GM12878 (cell line): ENCODE data around the gene LYPLA2. TPM values are rescaled to one million over a fixed set of nuclear protein-coding genes. Genes with fewer than 3 reads are reported as not detected.
A peak's percentile ranks its signal among the peaks of the same experiment; 100 is the strongest.

ENCODE experiments used
- ATAC-seq: fragments of 200-7000 bp; cut with Tn5 transposase; 3 replicates; pipeline ENCODE4 v1.9.1; 2020; ENCODE audit warnings: mild to moderate bottlenecking, moderate library complexity
- BruUV-seq: library from RNA; stranded (reverse); fragments of 400-500 nt; replicated peaks from 2 replicates; lab custom pipeline; 2021; lab: Mats Ljungman, UMichigan
- CTCF ChIA-PET: fragments of 300-600 bp; sonication (Branson Sonifier 250); formaldehyde crosslinking; extraction: SDS; loops from one replicate; lab custom pipeline; 2021; ENCODE audit warnings: inconsistent platforms; lab: Yijun Ruan, JAX
- POLR2A ChIA-PET: fragments of 350-600 bp; formaldehyde crosslinking; extraction: SDS; loops from one replicate; lab custom pipeline; 2021; ENCODE audit warnings: inconsistent platforms; lab: Charles Lee
- RAD21 ChIA-PET: fragments of 300-600 bp; sonication (Branson Sonifier 250); formaldehyde crosslinking; loops from one replicate; lab custom pipeline; 2023; ENCODE audit warnings: antibody characterized with exemption; ENCODE audit not compliant: unreplicated experiment; lab: Charles Lee
- SMC1A ChIA-PET: fragments of 300-600 bp; sonication (Branson Sonifier 250); formaldehyde crosslinking; loops from one replicate; lab custom pipeline; 2023; ENCODE audit not compliant: unreplicated experiment, uncharacterized antibody; lab: Charles Lee
- DNase-seq: peaks from one replicate; pipeline ENCODE4 v3.0.0-alpha.2; 2011; ENCODE audit warnings: low read depth, low spot score
- FAIRE-seq: peaks from 3 replicates; lab custom pipeline; 2011; peaks lifted over from hg19 to GRCh38; lab: Jason Lieb, UNC
- H2AFZ ChIP-seq: 2 replicates; pipeline ENCODE4 v1.6.0; 2011; ENCODE audit warnings: low read depth, low read length, control low read depth; ENCODE audit not compliant: control insufficient read depth
- H3K27ac ChIP-seq: 2 replicates; pipeline ENCODE4 v1.5.1; 2011; ENCODE audit warnings: control low read depth; ENCODE audit not compliant: control insufficient read depth, insufficient read depth
- H3K27me3 ChIP-seq, 2 experiments: replicated peaks in 1 of 2; 2 replicates each; pipeline versions ENCODE4 v1.6.0 to v1.6.1; 2011; ENCODE audit warnings: low read length in 1 of 2; ENCODE audit not compliant: control insufficient read depth in 2 of 2, insufficient read depth in 2 of 2
- H3K36me3 ChIP-seq, 2 experiments: 2 replicates each; pipeline ENCODE4 v1.5.1; 2011; ENCODE audit warnings: low read length in 1 of 2; ENCODE audit not compliant: control insufficient read depth in 2 of 2, insufficient read depth in 2 of 2
- H3K4me1 ChIP-seq: 2 replicates; pipeline ENCODE4 v1.6.1; 2011; ENCODE audit warnings: mild to moderate bottlenecking, low read length, moderate library complexity, mixed read lengths; ENCODE audit not compliant: control insufficient read depth, insufficient read depth
- H3K4me2 ChIP-seq: 2 replicates; pipeline ENCODE4 v1.6.0; 2011; ENCODE audit warnings: control low read depth; ENCODE audit not compliant: control insufficient read depth, insufficient read depth
- H3K4me3 ChIP-seq: fragments of 200-600 bp; sonication (generic); 2 replicates; pipeline ENCODE4 v1.5.1; 2016
- H3K79me2 ChIP-seq: 2 replicates; pipeline ENCODE4 v1.6.0; 2011; ENCODE audit warnings: low read length; ENCODE audit not compliant: control insufficient read depth, insufficient read depth
- H3K9ac ChIP-seq: 2 replicates; pipeline ENCODE4 v1.8.0; 2011; ENCODE audit warnings: low read length, control low read depth, mixed read lengths; ENCODE audit not compliant: control insufficient read depth, insufficient read depth
- H3K9me3 ChIP-seq: replicated peaks from 3 replicates; pipeline ENCODE4 v1.5.1; 2011; ENCODE audit warnings: mild to moderate bottlenecking, low read length; ENCODE audit not compliant: control insufficient read depth, insufficient read depth
- H4K20me1 ChIP-seq: 2 replicates; pipeline ENCODE4 v1.6.0; 2011; ENCODE audit not compliant: control insufficient read depth, insufficient read depth
- POLR2A ChIP-seq: IDR thresholded peaks from 2 replicates; pipeline ENCODE4 v1.6.1; 2011; ENCODE audit warnings: low read depth, mild to moderate bottlenecking, low read length
- WGBS: methylation state at CpG from one replicate; pipeline ENCODE4 v1.1.6; 2016; ENCODE audit warnings: low lambda C conversion rate; ENCODE audit not compliant: insufficient replicate concordance, insufficient coverage; ENCODE audit errors: missing lambda C conversion rate; 5-methylcytosine and 5-hydroxymethylcytosine counted together
- in situ Hi-C: fragments of 300-500 bp; cut with MboI; formaldehyde crosslinking; loops from 9 replicates; pipeline ENCODE4 v1.14.3; 2018; ENCODE audit warnings: mixed read lengths
- intact Hi-C: fragments of 100-400 bp; cut with micrococcal nuclease; formaldehyde crosslinking; loops from one replicate; pipeline ENCODE4 v1.14.2; 2022; ENCODE audit not compliant: unreplicated experiment
- polyA plus RNA-seq, 11 experiments: library from polyadenylated mRNA; depleted of rRNA in 4 of 11; unstranded in 6 of 11; stranded (reverse) in 5 of 11; fragments of >200 nt; fragmentation: Nextera tagmentation in 4 of 11; fragmentation: Illumina TruSeq in 1 of 11; extraction: Ambion mirVana in 4 of 11; extraction: Trizol in 1 of 11; gene quantifications; 1 replicate in 1 of 11; 2 replicates in 10 of 11; pipeline versions ENCODE4 v1.2.1 to v1.2.3, GENCODE V29; 2011 to 2016; ENCODE audit warnings: inconsistent platforms in 2 of 11, missing spikeins in 2 of 11, low read depth in 1 of 11
- total RNA-seq, 4 experiments: library from RNA; depleted of rRNA in 3 of 4; stranded (reverse); fragments of >200 nt in 3 of 4; fragmentation: Illumina TruSeq in 1 of 4; extraction: Trizol in 1 of 4; gene quantifications; 2 replicates each; pipeline versions ENCODE4 v1.2.1 to v1.2.3, GENCODE V29; 2013 to 2021
- TF ChIP-seq, protein P1 (sequence below): fragments of 450-650 bp; IDR thresholded peaks from 2 replicates; pipeline ENCODE4 v1.6.1; 2018; ENCODE audit warnings: mild to moderate bottlenecking, low read depth, moderate library complexity; ENCODE audit not compliant: partially characterized antibody

The LYPLA2 gene
- total and polyA plus RNA-seq, 10 of the 15 experiments (the other 5 are each of a cell fraction or from before 2014, with no cell fraction given), result 2.7 to 129 (median 62.3) TPM

DNA sequence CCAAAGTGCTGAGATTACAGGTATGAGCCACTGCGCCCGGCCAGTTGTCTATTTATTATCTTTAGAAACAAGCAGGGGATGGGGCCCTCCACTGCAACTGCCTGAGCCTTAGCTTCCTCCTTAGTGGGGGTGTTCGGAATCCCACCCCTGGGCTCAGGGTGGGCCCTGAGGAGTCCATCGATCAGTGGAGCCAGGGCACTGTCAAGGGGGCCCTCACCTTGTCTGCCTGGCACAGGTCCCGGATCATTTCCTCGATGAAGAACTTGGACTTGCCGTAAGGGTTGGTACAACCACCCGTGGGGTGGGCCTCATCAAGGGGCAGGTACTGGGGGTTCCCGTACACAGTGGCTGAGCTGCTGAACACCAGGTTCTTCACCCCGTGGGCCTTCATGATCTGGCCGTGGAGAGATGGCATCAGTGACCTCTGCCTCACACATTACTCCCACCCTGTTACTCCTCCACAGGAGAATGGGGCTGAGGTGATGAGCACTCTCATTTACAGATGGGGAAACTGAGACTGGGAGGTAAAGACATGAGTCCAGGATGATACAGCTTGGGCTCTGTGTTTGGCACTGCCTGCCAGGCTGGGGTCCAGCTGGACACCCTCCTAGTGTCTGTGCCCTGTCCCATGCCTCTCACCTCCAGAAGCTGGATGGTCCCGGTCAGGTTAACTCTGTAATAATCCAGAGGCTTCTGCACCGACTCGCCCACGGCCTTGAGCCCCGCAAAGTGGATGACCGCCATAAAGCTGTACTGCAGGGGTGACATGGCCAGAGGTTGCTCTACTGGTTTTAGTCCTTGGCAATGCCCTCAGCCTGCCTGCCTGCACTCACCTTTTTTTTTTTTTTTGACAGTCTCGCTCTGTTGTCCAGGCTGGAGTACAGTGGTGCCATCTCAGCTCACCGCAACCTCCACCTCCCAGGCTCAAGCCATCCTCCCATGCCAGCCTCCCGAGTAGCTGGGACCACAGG, 6.8 kb downstream of the LYPLA2 start:
- CTCF ChIA-PET, result interaction anchor here (0.6 to 2.2 kb wide), 6 partner anchors 8 to 112 kb away, joined by 3 to 12 read pairs (median 4); no protein-coding TSS in a partner anchor
- POLR2A ChIA-PET, result interaction anchor here (1.0 kb wide), 1 partner anchor 11 kb away, joined by 4 read pairs; no protein-coding TSS in a partner anchor
- Histone ChIP-seq H3K27me3 (no peaks in the 10 kb centered on the region), H2AFZ (no peak overlapping the region), H3K9me3 (no peaks in the 10 kb centered on the region), H3K4me3 (no peak overlapping the region), H3K79me2 (peaks cover 13% of the 10 kb centered on the region), H4K20me1 (no peaks in the 10 kb centered on the region)
- ATAC-seq (no peak), DNase-seq (no peak), FAIRE-seq (no peak)
- BruUV-seq, result no TSS peak
- SMC1A ChIA-PET, result no interaction called here
- intact Hi-C loops, result no loop called here
- WGBS, result 91% methylated on average over 18 of the region's 20 CpGs
- in situ Hi-C loops, result loop anchor here (25.0 kb wide), 1 partner anchor 1440 kb away; the partner anchor contains the start of genes RSRP1 and SYF2
- 0 out of 2 replicates have a peak, but pooled peaks have one; percentile 16 for TF ChIP-seq POLR2A
- TF ChIP-seq, protein P1, sequence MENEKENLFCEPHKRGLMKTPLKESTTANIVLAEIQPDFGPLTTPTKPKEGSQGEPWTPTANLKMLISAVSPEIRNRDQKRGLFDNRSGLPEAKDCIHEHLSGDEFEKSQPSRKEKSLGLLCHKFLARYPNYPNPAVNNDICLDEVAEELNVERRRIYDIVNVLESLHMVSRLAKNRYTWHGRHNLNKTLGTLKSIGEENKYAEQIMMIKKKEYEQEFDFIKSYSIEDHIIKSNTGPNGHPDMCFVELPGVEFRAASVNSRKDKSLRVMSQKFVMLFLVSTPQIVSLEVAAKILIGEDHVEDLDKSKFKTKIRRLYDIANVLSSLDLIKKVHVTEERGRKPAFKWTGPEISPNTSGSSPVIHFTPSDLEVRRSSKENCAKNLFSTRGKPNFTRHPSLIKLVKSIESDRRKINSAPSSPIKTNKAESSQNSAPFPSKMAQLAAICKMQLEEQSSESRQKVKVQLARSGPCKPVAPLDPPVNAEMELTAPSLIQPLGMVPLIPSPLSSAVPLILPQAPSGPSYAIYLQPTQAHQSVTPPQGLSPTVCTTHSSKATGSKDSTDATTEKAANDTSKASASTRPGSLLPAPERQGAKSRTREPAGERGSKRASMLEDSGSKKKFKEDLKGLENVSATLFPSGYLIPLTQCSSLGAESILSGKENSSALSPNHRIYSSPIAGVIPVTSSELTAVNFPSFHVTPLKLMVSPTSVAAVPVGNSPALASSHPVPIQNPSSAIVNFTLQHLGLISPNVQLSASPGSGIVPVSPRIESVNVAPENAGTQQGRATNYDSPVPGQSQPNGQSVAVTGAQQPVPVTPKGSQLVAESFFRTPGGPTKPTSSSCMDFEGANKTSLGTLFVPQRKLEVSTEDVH, result no peak
- TF ChIP-seq, all 136 proteins: peak for 1
- no peak overlapping the region for H3K27ac ChIP-seq
- RAD21 ChIA-PET, result interaction anchor here (0.5 kb wide), 1 partner anchor 127 kb away, joined by 3 read pairs; no protein-coding TSS in a partner anchor
- peaks cover 4 to 16% of the 10 kb centered on the region in 2 experiments; a peak in 3 of 4 replicates for H3K36me3 ChIP-seq
- H3K4me2 ChIP-seq, result no peak overlapping the region
- H3K9ac ChIP-seq, result no peak overlapping the region
- peaks cover 9% of the 10 kb centered on the region for H3K4me1 ChIP-seq
